ENCODE data around the gene UBE2Q2.

The UBE2Q2 gene

DNA sequence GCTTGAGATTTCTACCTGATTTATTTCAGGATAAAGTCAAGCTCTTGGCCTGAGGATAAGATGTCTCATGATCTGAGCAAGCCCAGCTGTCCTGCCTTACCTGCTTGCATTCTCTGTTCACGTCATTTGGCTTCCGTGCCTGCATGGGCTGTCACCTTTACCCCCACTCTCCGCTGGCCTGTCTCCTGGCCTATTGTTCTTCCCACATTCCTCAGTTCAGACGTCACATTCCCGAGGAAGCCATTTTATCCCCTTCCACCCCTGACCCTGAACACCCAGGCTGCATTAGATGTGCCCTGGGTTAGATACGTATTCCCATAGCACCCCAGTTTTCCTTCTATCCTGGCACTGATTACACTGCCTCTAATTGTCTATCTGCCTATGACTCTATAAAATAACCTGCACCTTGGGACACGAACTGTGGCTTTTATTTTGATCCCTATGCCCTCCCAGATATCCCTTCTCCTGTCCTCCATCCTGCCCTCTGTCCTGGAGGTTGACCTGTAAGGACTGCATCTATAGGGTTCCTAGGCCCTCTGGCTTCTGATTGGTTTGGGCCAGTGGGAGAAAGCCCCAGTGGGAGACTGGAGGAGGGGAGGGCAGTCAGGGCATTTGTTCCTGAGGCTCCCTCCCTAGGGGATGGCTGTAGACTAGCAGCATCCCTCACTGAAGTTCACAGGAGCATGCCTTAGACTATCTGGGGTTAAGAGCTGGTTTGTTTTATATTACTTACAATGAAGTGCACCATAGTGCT, 19.2 kb upstream of the UBE2Q2 start:
- Mint-ChIP-seq H3K9me3 (no peaks in the 10 kb centered on the region), H3K4me1 (peaks cover 23% of the 10 kb centered on the region), H3K36me3 (ENCODE audit: low read depth) (no peaks in the 10 kb centered on the region), H3K4me3 (peak overlapping the region; percentile 23), H3K27me3 (ENCODE audit: low read depth, poor library complexity) (peaks cover 2% of the 10 kb centered on the region), H3K27ac (peak overlapping the region; percentile 8)
- TF ChIP-seq, protein P1, sequence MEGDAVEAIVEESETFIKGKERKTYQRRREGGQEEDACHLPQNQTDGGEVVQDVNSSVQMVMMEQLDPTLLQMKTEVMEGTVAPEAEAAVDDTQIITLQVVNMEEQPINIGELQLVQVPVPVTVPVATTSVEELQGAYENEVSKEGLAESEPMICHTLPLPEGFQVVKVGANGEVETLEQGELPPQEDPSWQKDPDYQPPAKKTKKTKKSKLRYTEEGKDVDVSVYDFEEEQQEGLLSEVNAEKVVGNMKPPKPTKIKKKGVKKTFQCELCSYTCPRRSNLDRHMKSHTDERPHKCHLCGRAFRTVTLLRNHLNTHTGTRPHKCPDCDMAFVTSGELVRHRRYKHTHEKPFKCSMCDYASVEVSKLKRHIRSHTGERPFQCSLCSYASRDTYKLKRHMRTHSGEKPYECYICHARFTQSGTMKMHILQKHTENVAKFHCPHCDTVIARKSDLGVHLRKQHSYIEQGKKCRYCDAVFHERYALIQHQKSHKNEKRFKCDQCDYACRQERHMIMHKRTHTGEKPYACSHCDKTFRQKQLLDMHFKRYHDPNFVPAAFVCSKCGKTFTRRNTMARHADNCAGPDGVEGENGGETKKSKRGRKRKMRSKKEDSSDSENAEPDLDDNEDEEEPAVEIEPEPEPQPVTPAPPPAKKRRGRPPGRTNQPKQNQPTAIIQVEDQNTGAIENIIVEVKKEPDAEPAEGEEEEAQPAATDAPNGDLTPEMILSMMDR (IDR thresholded peaks at IDR 0.05): no peak
- DNase-seq: no peak

DNA sequence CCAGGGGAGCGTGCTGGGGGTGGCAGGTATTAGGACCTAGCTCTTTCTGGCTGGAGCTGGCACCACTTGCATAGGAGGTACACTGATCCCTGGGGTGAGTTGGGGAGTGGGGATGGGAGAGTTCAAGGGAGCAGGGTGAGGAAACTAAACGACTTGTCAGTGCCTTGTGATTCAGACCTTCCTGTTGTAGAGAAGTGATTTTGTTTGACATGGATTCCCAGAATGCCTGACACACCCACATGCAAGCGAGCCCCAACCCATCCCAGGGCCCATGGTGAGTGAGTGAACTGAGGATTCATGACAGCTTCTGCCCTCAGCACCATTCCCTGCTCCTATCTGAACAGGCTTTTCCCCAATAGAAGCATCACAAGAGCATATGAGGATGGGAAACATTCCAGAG, 15.6 kb upstream of the UBE2Q2 start:
- Mint-ChIP-seq H3K4me3 (no peak overlapping the region), H3K36me3 (ENCODE audit: low read depth) (no peaks in the 10 kb centered on the region), H3K27ac (no peak overlapping the region), H3K27me3 (ENCODE audit: low read depth, poor library complexity) (peaks cover 3% of the 10 kb centered on the region), H3K4me1 (peaks cover 37% of the 10 kb centered on the region), H3K9me3 (no peaks in the 10 kb centered on the region)
- DNase-seq: no peak
- TF ChIP-seq, protein P1 (IDR thresholded peaks at IDR 0.05): no peak

DNA sequence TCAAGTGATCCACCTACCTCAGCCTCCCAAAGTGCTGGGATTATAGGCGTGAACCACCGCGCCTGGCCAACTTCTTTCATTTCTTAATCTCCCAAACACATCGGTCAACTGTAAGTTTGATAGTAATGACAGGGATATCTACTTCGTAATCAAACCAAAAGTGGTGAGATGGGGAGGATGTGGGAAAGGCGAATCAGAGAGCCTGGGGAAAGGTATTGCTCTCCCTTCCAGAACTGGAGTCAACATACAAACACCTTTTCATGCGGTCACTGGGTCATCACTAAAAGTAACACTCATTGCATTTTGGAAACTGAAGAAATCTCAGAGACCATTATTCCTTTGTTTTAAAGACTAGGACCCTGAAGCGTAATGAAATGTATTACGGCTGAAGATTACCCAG, 14.8 kb upstream of the UBE2Q2 start:
- H3K27me3 Mint-ChIP-seq (ENCODE audit: low read depth, poor library complexity): peaks cover 3% of the 10 kb centered on the region
- H3K36me3 Mint-ChIP-seq (ENCODE audit: low read depth): no peaks in the 10 kb centered on the region
- TF ChIP-seq, protein P1 (IDR thresholded peaks at IDR 0.05): no peak
- peaks cover 38% of the 10 kb centered on the region for H3K4me1 Mint-ChIP-seq
- H3K27ac Mint-ChIP-seq: no peak overlapping the region
- H3K4me3 Mint-ChIP-seq: no peak overlapping the region
- DNase-seq: no peak
- no peaks in the 10 kb centered on the region for H3K9me3 Mint-ChIP-seq

DNA sequence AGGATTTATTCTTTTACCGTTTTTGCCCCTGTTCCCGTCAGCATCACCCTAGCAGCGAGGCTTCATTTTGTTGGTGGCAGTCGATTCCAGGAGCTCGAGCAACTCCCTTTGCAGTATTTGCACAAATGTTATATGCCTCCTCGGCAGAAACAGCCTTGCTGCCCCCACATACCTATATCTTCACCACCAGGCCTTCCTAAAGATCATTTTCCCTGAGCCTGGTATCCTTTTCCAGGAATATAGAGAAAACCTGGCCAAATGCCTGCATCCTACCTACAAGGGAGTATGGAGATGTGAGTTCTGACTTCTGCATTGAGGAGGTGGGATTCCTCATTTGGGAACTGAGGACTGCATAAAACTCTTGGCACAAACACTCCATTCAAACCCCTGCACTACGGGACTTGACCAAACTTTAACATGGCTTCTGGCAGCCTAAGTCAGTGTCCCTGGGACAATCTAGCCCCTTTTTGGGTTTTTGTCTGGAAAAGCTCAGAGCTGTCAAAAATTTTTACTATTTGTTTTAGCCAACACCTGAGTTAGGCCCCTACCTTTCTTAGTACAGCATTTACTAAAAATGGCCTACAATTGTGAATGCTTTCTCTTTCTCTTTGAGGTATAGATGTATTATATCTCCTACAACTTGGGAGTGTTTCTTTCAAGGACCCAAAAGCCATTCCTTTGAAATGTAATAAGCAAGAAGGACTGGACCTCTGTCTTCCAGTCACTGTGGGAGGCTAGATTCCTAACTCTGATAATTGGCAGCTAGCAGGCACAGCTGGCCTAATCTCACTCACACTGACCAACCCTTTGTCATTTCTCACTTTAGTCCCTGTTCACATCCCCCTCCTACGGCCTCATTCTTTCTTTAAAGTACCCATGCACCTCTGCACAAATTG, 12.1 kb upstream of the UBE2Q2 start:
- H3K9me3 Mint-ChIP-seq: no peaks in the 10 kb centered on the region
- no peaks in the 10 kb centered on the region for H3K36me3 Mint-ChIP-seq (ENCODE audit: low read depth)
- no peak for DNase-seq
- H3K27me3 Mint-ChIP-seq (ENCODE audit: low read depth, poor library complexity): peaks cover 3% of the 10 kb centered on the region
- TF ChIP-seq, protein P1 (IDR thresholded peaks at IDR 0.05): no peak
- no peak overlapping the region for H3K27ac Mint-ChIP-seq
- H3K4me1 Mint-ChIP-seq: peaks cover 35% of the 10 kb centered on the region
- H3K4me3 Mint-ChIP-seq: no peak overlapping the region

DNA sequence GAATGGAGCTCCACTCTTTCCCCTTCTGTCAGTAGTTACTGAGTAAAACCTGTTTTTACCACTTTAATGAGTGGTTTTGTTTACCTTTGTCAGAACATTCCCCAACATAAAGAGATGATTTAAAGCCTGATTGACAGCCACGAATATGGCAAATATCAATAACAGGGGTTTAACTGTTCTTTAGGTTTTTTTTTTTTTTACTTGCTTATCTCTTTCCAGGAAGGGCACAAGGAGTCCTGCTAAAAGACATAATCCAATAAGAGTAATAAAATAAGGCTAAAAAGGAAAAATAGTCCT, 11.5 kb upstream of the UBE2Q2 start:
- no peaks in the 10 kb centered on the region for H3K36me3 Mint-ChIP-seq (ENCODE audit: low read depth)
- H3K27ac Mint-ChIP-seq: no peak overlapping the region
- H3K4me3 Mint-ChIP-seq: no peak overlapping the region
- H3K27me3 Mint-ChIP-seq (ENCODE audit: low read depth, poor library complexity): peaks cover 3% of the 10 kb centered on the region
- no peaks in the 10 kb centered on the region for H3K9me3 Mint-ChIP-seq
- TF ChIP-seq, protein P1 (IDR thresholded peaks at IDR 0.05): no peak
- DNase-seq: no peak
- peaks cover 35% of the 10 kb centered on the region for H3K4me1 Mint-ChIP-seq
